Activated CD4-positive, CD25-positive, alpha-beta regulatory T cell treated with anti-CD3 and anti-CD28 coated beads, Interleukin-2, amount 50 U/mL, for 72 hours (primary cell): Measurements from ENCODE around the gene SMIM35.

Experiments used
- DNase-seq: peaks from one replicate; pipeline ENCODE4 v3.0.0; 2021

Gene SMIM35

GRCh38 chr11:118017631-118018315 lies 69.0 kb downstream of the SMIM35 start:
- DNase-seq: no peak

GRCh38 chr11:118017111-118017510 lies 69.7 kb downstream of the SMIM35 start:
- DNase-seq: no peak

GRCh38 chr11:118016104-118016503 lies 70.7 kb downstream of the SMIM35 start:
- no peak for DNase-seq

GRCh38 chr11:118015385-118015841 lies 71.3 kb downstream of the SMIM35 start:
- DNase-seq: no peak

GRCh38 chr11:118014022-118014421 lies 72.7 kb downstream of the SMIM35 start:
- DNase-seq: no peak

- DNase-seq: no peak
Measured at GRCh38 chr11:118012083-118012669, 74.6 kb downstream of the SMIM35 start.

- no peak for DNase-seq
Measured at GRCh38 chr11:118010738-118011461, 75.9 kb downstream of the SMIM35 start.

GRCh38 chr11:118009864-118010737 lies 76.7 kb downstream of the SMIM35 start:
- no peak for DNase-seq

GRCh38 chr11:118008271-118008911 lies 78.4 kb downstream of the SMIM35 start:
- DNase-seq: no peak

GRCh38 chr11:118007563-118008270 lies 79.0 kb downstream of the SMIM35 start:
- peak; percentile 46 for DNase-seq

- DNase-seq: no peak
Measured at GRCh38 chr11:118007040-118007439, 79.7 kb downstream of the SMIM35 start.

- DNase-seq: no peak
Measured at GRCh38 chr11:118006153-118006534, 80.6 kb downstream of the SMIM35 start.

- DNase-seq: no peak
Measured at GRCh38 chr11:118005224-118006152, 81.3 kb downstream of the SMIM35 start.

GRCh38 chr11:118004543-118005223 lies 82.1 kb downstream of the SMIM35 start:
- no peak for DNase-seq

- no peak for DNase-seq
Measured at GRCh38 chr11:118003456-118003855, 83.3 kb downstream of the SMIM35 start.

GRCh38 chr11:118002541-118003423 lies 84.0 kb downstream of the SMIM35 start:
- peak; percentile 60 for DNase-seq

GRCh38 chr11:118002010-118002540 lies 84.7 kb downstream of the SMIM35 start:
- DNase-seq: peak; percentile 59

GRCh38 chr11:118001494-118001971 lies 85.2 kb downstream of the SMIM35 start:
- no peak for DNase-seq

GRCh38 chr11:118000850-118001228 lies 85.9 kb downstream of the SMIM35 start:
- DNase-seq: no peak
